Small intestine (tissue), 7 donors: ENCODE measurements around the gene CLTCL1. TPM values are rescaled to one million over a fixed set of nuclear protein-coding genes. Genes with fewer than 3 reads are reported as not detected.

Source experiments
- DNase-seq, 2 donors: peaks; one replicate each; pipeline versions ENCODE4 v3.0.0 to v3.0.0-alpha.2; 2013
- FAIRE-seq: peaks from 2 replicates; lab custom pipeline; 2012; peaks lifted over from hg19 to GRCh38; lab: Jason Lieb, UNC
- H3K27ac ChIP-seq, 3 donors: one replicate each; pipeline ENCODE4 v1.5.1; 2013; ENCODE audit warnings: low read length in 2 of 3, mild to moderate bottlenecking in 2 of 3, control low read depth in 1 of 3, inconsistent platforms in 1 of 3, low read depth in 1 of 3, moderate library complexity in 1 of 3
- H3K27me3 ChIP-seq, 3 donors: one replicate each; pipeline ENCODE4 v1.6.1; 2013; ENCODE audit warnings: low read length in 3 of 3, inconsistent platforms in 1 of 3; ENCODE audit not compliant: control insufficient read depth in 3 of 3, insufficient read depth in 3 of 3
- H3K36me3 ChIP-seq, 3 donors: one replicate each; pipeline ENCODE4 v1.6.1; 2013; ENCODE audit warnings: low read length in 3 of 3, inconsistent platforms in 1 of 3, low read depth in 1 of 3, mild to moderate bottlenecking in 1 of 3, moderate library complexity in 1 of 3; ENCODE audit not compliant: control insufficient read depth in 3 of 3, insufficient read depth in 2 of 3
- H3K4me1 ChIP-seq, 3 donors: one replicate each; pipeline ENCODE4 v1.6.1; 2013; ENCODE audit warnings: low read length in 2 of 3, inconsistent platforms in 1 of 3, low read depth in 1 of 3, mild to moderate bottlenecking in 1 of 3, moderate library complexity in 1 of 3; ENCODE audit not compliant: control insufficient read depth in 3 of 3, insufficient read depth in 2 of 3
- H3K4me3 ChIP-seq, 3 donors: one replicate each; pipeline ENCODE4 v1.5.1; 2013; ENCODE audit warnings: low read length in 3 of 3, control low read depth in 1 of 3, inconsistent platforms in 1 of 3, low read depth in 1 of 3, mild to moderate bottlenecking in 1 of 3, moderate library complexity in 1 of 3
- H3K9me3 ChIP-seq, 2 donors: one replicate each; pipeline ENCODE4 v1.6.1; 2013; ENCODE audit warnings: low read depth in 1 of 2, low read length in 1 of 2; ENCODE audit not compliant: control insufficient read depth in 2 of 2, insufficient read depth in 1 of 2
- WGBS, 3 donors: extraction: QIAGEN DNeasy Blood & Tissue Kit; methylation state at CpG; one replicate each; pipeline ENCODE4 v1.1.7; 2013; 5-methylcytosine and 5-hydroxymethylcytosine counted together
- polyA plus RNA-seq, 4 donors: library from polyadenylated mRNA; stranded (reverse) in 3 of 4; unstranded in 1 of 4; fragments of 200-250 nt in 3 of 4; fragments of 120-200 nt in 1 of 4; gene quantifications; one replicate each; pipeline versions ENCODE4 v1.2.1 to v1.2.3, GENCODE V29; 2013
- donor health status: healthy with polysubstance abuse.
- donor health status: control.
- donor health status: control.
- donor health status: Bipolar disorder and iron deficiency.
- donor health status: healthy.

The CLTCL1 gene
- polyA plus RNA-seq, 4 donors = 0.67 to 1.5 (median 0.95) TPM

GRCh38 chr22:19234126-19234896 is 57.2 kb downstream of the CLTCL1 start:
- DNase-seq = no peak
- H3K9me3 ChIP-seq = no peaks in the 10 kb centered on the region
- no peaks in the 10 kb centered on the region for H3K27me3 ChIP-seq
- WGBS, 3 donors = 85 to 91% (median 89%) methylated on average over 14 of the region's 14 CpGs
- no peak overlapping the region for H3K27ac ChIP-seq
- no peak for FAIRE-seq
- peaks cover 0 to 2% (median 0%) of the 10 kb centered on the region in 3 donors for H3K36me3 ChIP-seq
- no peak overlapping the region for H3K4me3 ChIP-seq
- H3K4me1 ChIP-seq = no peaks in the 10 kb centered on the region

GRCh38 chr22:19233189-19233661 is 58.3 kb downstream of the CLTCL1 start:
- no peaks in the 10 kb centered on the region for H3K4me1 ChIP-seq
- H3K4me3 ChIP-seq = no peak overlapping the region
- 92 to 94% (median 92%) methylated on average over 11 of the region's 11 CpGs for WGBS, 3 donors
- H3K27me3 ChIP-seq = no peaks in the 10 kb centered on the region
- H3K9me3 ChIP-seq = no peaks in the 10 kb centered on the region
- no peak for DNase-seq
- FAIRE-seq = no peak
- no peaks in the 10 kb centered on the region for H3K36me3 ChIP-seq
- no peak overlapping the region for H3K27ac ChIP-seq

GRCh38 chr22:19232623-19233022 is 58.9 kb downstream of the CLTCL1 start:
- FAIRE-seq (no peak), DNase-seq (no peak)
- no peak overlapping the region for H3K4me3 ChIP-seq

GRCh38 chr22:19231986-19232385 is 59.5 kb downstream of the CLTCL1 start:
- H3K36me3 ChIP-seq = no peaks in the 10 kb centered on the region
- no peak overlapping the region for H3K4me3 ChIP-seq
- no peak overlapping the region for H3K27ac ChIP-seq
- FAIRE-seq (no peak), DNase-seq (no peak)
- no peaks in the 10 kb centered on the region for H3K27me3 ChIP-seq
- H3K9me3 ChIP-seq = no peaks in the 10 kb centered on the region
- WGBS, 3 donors = 87 to 94% (median 93%) methylated on average over 3 of the region's 3 CpGs
- no peaks in the 10 kb centered on the region for H3K4me1 ChIP-seq

More at GRCh38 chr22:19232623-19233022, 58.9 kb downstream of the CLTCL1 start:
- Histone ChIP-seq H3K27me3 (no peaks in the 10 kb centered on the region), H3K27ac (no peak overlapping the region), H3K36me3 (no peaks in the 10 kb centered on the region), H3K9me3 (no peaks in the 10 kb centered on the region), H3K4me1 (no peaks in the 10 kb centered on the region)
- 19 to 40% (median 20%) methylated on average over 2 of the region's 2 CpGs for WGBS, 3 donors

- Histone ChIP-seq H3K27ac (no peak overlapping the region), H3K27me3 (no peaks in the 10 kb centered on the region), H3K4me1 (no peaks in the 10 kb centered on the region), H3K4me3 (no peak overlapping the region), H3K9me3 (no peaks in the 10 kb centered on the region), H3K36me3 (peaks cover 0 to 3% (median 0%) of the 10 kb centered on the region in 3 donors)
- WGBS, 3 donors = 56 to 80% (median 64%) methylated on average over 2 of the region's 2 CpGs
- FAIRE-seq = no peak
- no peak for DNase-seq
Observed at GRCh38 chr22:19229600-19229999, 61.9 kb downstream of the CLTCL1 start.

- peaks cover 0 to 3% (median 0%) of the 10 kb centered on the region in 3 donors for H3K36me3 ChIP-seq
- FAIRE-seq (no peak), DNase-seq (no peak)
- H3K4me1 ChIP-seq = no peaks in the 10 kb centered on the region
- WGBS, 3 donors = 80 to 89% (median 80%) methylated on average over 4 of the region's 4 CpGs
- H3K9me3 ChIP-seq = no peaks in the 10 kb centered on the region
- no peak overlapping the region for H3K27ac ChIP-seq
- H3K27me3 ChIP-seq = no peaks in the 10 kb centered on the region
- no peak overlapping the region for H3K4me3 ChIP-seq
Observed at GRCh38 chr22:19228179-19228578, 63.3 kb downstream of the CLTCL1 start.

- Histone ChIP-seq H3K4me3 (no peak overlapping the region), H3K27me3 (no peaks in the 10 kb centered on the region), H3K27ac (no peak overlapping the region), H3K9me3 (no peaks in the 10 kb centered on the region), H3K4me1 (no peaks in the 10 kb centered on the region), H3K36me3 (peaks cover 0 to 10% (median 0%) of the 10 kb centered on the region in 3 donors)
- DNase-seq = no peak
- FAIRE-seq = no peak
Observed at GRCh38 chr22:19226428-19226827, 65.1 kb downstream of the CLTCL1 start.

GRCh38 chr22:19225560-19225959 is 66.0 kb downstream of the CLTCL1 start:
- 86 to 90% (median 89%) methylated on average over 3 of the region's 3 CpGs for WGBS, 3 donors
- Histone ChIP-seq H3K4me3 (no peak overlapping the region), H3K27me3 (no peaks in the 10 kb centered on the region), H3K4me1 (no peaks in the 10 kb centered on the region), H3K27ac (no peak overlapping the region), H3K36me3 (peaks cover 0 to 16% (median 0%) of the 10 kb centered on the region in 3 donors), H3K9me3 (no peaks in the 10 kb centered on the region)
- no peak for DNase-seq
- FAIRE-seq = no peak
